CD4-positive, alpha-beta memory T cell (primary cell): ENCODE results near the gene GJB2. TPM values are rescaled to one million over a fixed set of nuclear protein-coding genes. Genes with fewer than 3 reads are reported as not detected.

Experiments used
- CTCF ChIA-PET: fragments of 350-600 bp; sonication (Branson Sonifier 250); formaldehyde crosslinking; loops from one replicate; lab custom pipeline; 2021; ENCODE audit warnings: inconsistent platforms; ENCODE audit not compliant: partially characterized antibody; lab: Charles Lee
- POLR2A ChIA-PET: fragments of 350-600 bp; sonication (Branson Sonifier 250); formaldehyde crosslinking; loops from one replicate; lab custom pipeline; 2021; ENCODE audit not compliant: partially characterized antibody; lab: Charles Lee
- DNase-seq, 5 donors: peaks; one replicate each; pipeline versions ENCODE4 v3.0.0 to v3.0.0-alpha.2; 2020 to 2022; ENCODE audit warnings: mixed read lengths in 1 of 5
- H3K27ac ChIP-seq: one replicate; pipeline ENCODE4 v1.7.0; 2013; ENCODE audit warnings: low read depth, low read length
- H3K27me3 ChIP-seq: 2 replicates; pipeline ENCODE4 v1.7.0; 2013; ENCODE audit warnings: mild to moderate bottlenecking, low read length, moderate library complexity; ENCODE audit not compliant: insufficient read depth
- H3K36me3 ChIP-seq: 2 replicates; pipeline ENCODE4 v1.7.0; 2013; ENCODE audit warnings: mild to moderate bottlenecking, low read length, moderate library complexity; ENCODE audit not compliant: insufficient read depth
- H3K4me1 ChIP-seq: 2 replicates; pipeline ENCODE4 v1.7.0; 2013; ENCODE audit warnings: mild to moderate bottlenecking, low read length, moderate library complexity; ENCODE audit not compliant: insufficient read depth
- H3K4me3 ChIP-seq, 2 donors: one replicate each; pipeline ENCODE4 v1.7.0; 2013; ENCODE audit warnings: low read length in 2 of 2, mild to moderate bottlenecking in 1 of 2
- H3K9me3 ChIP-seq, 2 donors: one replicate each; pipeline ENCODE4 v1.7.0; 2013; ENCODE audit warnings: low read length in 2 of 2, control low read depth in 1 of 2; ENCODE audit not compliant: control insufficient read depth in 1 of 2
- H3K27ac Mint-ChIP-seq, 7 donors: one replicate each; pipeline ENCODE4 v1.8.0; 2020 to 2021; ENCODE audit warnings: mixed read lengths in 7 of 7, mild to moderate bottlenecking in 6 of 7, inconsistent platforms in 3 of 7, moderate library complexity in 3 of 7
- H3K27me3 Mint-ChIP-seq, 2 donors: one replicate each; pipeline ENCODE4 v1.8.0; 2020 to 2021; ENCODE audit warnings: mixed read lengths in 2 of 2
- H3K36me3 Mint-ChIP-seq, 2 donors: one replicate each; pipeline ENCODE4 v1.8.0; 2020 to 2021; ENCODE audit warnings: mixed read lengths in 2 of 2, inconsistent platforms in 1 of 2, mild to moderate bottlenecking in 1 of 2
- H3K4me1 Mint-ChIP-seq, 4 donors: one replicate each; pipeline ENCODE4 v1.8.0; 2020 to 2021; ENCODE audit warnings: mixed read lengths in 4 of 4, mild to moderate bottlenecking in 1 of 4
- H3K4me3 Mint-ChIP-seq, 8 donors: one replicate each; pipeline ENCODE4 v1.8.0; 2020 to 2021; ENCODE audit warnings: mixed read lengths in 8 of 8, mild to moderate bottlenecking in 7 of 8, moderate library complexity in 6 of 8, inconsistent platforms in 3 of 8
- H3K9me3 Mint-ChIP-seq, 8 donors: one replicate each; pipeline ENCODE4 v1.8.0; 2020 to 2021; ENCODE audit warnings: mixed read lengths in 8 of 8, mild to moderate bottlenecking in 5 of 8, inconsistent platforms in 3 of 8, moderate library complexity in 1 of 8
- intact Hi-C: fragments of 100-400 bp; cut with micrococcal nuclease; formaldehyde crosslinking; loops from one replicate; pipeline ENCODE4 v1.15.1; 2023
- polyA plus RNA-seq, 2 donors: library from polyadenylated mRNA; unstranded; fragments of 300-500 nt; fragmentation: Illumina TruSeq; gene quantifications; one replicate each; pipeline ENCODE4 v1.2.3, GENCODE V29; 2021
- total RNA-seq, 2 experiments: library from RNA; stranded (reverse); gene quantifications; one replicate each; pipeline ENCODE4 v1.2.3, GENCODE V29; 2021

Gene GJB2
- total and polyA plus RNA-seq, 4 experiments from 2014 or later = not detected

DNA sequence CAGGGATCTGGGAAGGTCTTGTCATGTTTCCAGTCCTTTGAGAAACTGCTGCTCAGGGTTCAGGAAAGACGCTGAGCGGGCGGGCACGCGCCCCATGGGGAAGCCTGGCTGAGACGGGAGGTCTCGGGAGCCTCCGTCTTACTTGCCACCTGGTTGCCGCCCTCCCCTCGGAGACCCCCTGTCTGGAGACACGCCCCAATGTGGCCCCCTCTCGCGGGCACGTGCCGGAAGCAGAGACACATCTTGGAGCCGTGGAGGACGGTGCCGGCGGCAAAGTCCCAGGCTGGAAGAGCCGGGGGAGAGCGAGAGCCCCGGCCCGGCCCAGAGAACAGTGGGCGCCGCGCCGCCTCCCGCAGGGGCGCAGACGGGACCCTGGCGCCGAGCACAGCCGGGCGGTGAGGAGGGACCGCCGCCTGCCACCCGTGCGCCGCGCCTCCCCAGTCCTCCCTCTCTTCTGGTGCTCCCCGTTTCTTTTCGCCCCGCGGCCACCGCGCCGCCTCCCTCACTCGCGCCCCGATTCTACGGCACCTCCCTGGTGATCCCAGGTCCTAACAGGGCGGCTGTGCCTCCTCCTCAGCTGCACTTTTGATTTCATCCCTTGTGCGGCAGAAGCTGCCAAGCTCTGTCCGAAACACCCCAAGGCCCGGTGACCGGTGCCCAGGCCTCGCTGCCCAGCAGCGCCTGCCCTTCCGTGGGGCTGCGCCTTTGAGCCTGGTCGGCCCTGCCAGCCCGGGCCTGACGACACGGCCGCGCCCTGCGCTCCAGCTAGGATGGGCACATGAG is 15.5 kb downstream of the GJB2 start:
- H3K4me3 ChIP-seq = no peak overlapping the region
- H3K27me3 Mint-ChIP-seq = peaks cover 54 to 64% of the 10 kb centered on the region in 2 donors
- ChIA-PET POLR2A (no interaction called here), CTCF (interaction anchor here (1.2 kb wide), 1 partner anchor 20 kb away, joined by 3 read pairs; no protein-coding TSS in a partner anchor)
- no peaks in the 10 kb centered on the region for H3K9me3 Mint-ChIP-seq
- peaks cover 7% of the 10 kb centered on the region for H3K4me1 ChIP-seq
- no peaks in the 10 kb centered on the region for H3K36me3 Mint-ChIP-seq
- no peaks in the 10 kb centered on the region for H3K9me3 ChIP-seq
- intact Hi-C loops = no loop called here
- H3K4me3 Mint-ChIP-seq = no peak overlapping the region
- peaks cover 4 to 10% (median 7%) of the 10 kb centered on the region in 4 donors for H3K4me1 Mint-ChIP-seq
- no peak for DNase-seq
- no peak overlapping the region for H3K27ac Mint-ChIP-seq
- H3K27ac ChIP-seq = no peak overlapping the region
- H3K36me3 ChIP-seq = no peaks in the 10 kb centered on the region
- H3K27me3 ChIP-seq = peaks cover 19% of the 10 kb centered on the region

- Histone ChIP-seq H3K4me1 (peaks cover 7% of the 10 kb centered on the region), H3K4me3 (no peak overlapping the region), H3K27me3 (peaks cover 16% of the 10 kb centered on the region), H3K9me3 (no peaks in the 10 kb centered on the region), H3K36me3 (no peaks in the 10 kb centered on the region), H3K27ac (no peak overlapping the region)
- Mint-ChIP-seq H3K4me1 (peaks cover 4 to 10% (median 7%) of the 10 kb centered on the region in 4 donors), H3K27me3 (peaks cover 55 to 66% of the 10 kb centered on the region in 2 donors), H3K36me3 (no peaks in the 10 kb centered on the region), H3K27ac (no peak overlapping the region), H3K9me3 (no peaks in the 10 kb centered on the region), H3K4me3 (no peak overlapping the region)
- no peak for DNase-seq
- POLR2A ChIA-PET = no interaction called here
- intact Hi-C loops = no loop called here
- CTCF ChIA-PET = interaction anchor here (0.7 to 1.3 kb wide), 4 partner anchors 10 to 749 kb away, joined by 3 to 5 read pairs (median 3); no protein-coding TSS in a partner anchor
Measured at GRCh38 chr13:20175907-20176652, 16.7 kb downstream of the GJB2 start.

DNA sequence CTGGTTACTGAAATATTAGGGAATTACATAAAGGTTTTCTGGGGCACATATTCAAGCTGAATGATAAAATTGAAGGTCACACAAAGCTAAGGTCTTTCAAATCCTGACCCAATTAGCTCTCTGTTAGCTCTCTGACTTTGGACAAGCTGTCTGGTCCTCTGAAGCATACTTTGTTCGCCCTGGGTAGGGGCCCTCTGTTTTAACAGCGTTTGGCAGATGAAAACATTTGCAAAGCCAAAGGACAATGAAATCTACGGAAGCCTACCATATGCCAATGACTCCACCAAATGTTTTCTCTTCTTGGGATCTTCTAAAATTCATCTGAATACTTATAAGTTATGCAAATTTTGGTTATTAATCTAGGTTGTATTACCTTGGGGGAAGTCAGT is 17.3 kb downstream of the GJB2 start:
- H3K9me3 ChIP-seq = no peaks in the 10 kb centered on the region
- peaks cover 7% of the 10 kb centered on the region for H3K4me1 ChIP-seq
- peaks cover 15% of the 10 kb centered on the region for H3K27me3 ChIP-seq
- no peak overlapping the region for H3K4me3 ChIP-seq
- peaks cover 54 to 65% of the 10 kb centered on the region in 2 donors for H3K27me3 Mint-ChIP-seq
- ChIA-PET CTCF (interaction anchor here (1.2 to 1.3 kb wide), 3 partner anchors 9 to 11 kb away, joined by 3 to 5 read pairs (median 3); no protein-coding TSS in a partner anchor), POLR2A (no interaction called here)
- H3K36me3 Mint-ChIP-seq = no peaks in the 10 kb centered on the region
- no peak overlapping the region for H3K4me3 Mint-ChIP-seq
- no peak overlapping the region for H3K27ac ChIP-seq
- intact Hi-C loops = no loop called here
- no peak overlapping the region for H3K27ac Mint-ChIP-seq
- H3K4me1 Mint-ChIP-seq = peaks cover 4 to 10% (median 7%) of the 10 kb centered on the region in 4 donors
- H3K9me3 Mint-ChIP-seq = no peaks in the 10 kb centered on the region
- DNase-seq = no peak
- no peaks in the 10 kb centered on the region for H3K36me3 ChIP-seq

DNA sequence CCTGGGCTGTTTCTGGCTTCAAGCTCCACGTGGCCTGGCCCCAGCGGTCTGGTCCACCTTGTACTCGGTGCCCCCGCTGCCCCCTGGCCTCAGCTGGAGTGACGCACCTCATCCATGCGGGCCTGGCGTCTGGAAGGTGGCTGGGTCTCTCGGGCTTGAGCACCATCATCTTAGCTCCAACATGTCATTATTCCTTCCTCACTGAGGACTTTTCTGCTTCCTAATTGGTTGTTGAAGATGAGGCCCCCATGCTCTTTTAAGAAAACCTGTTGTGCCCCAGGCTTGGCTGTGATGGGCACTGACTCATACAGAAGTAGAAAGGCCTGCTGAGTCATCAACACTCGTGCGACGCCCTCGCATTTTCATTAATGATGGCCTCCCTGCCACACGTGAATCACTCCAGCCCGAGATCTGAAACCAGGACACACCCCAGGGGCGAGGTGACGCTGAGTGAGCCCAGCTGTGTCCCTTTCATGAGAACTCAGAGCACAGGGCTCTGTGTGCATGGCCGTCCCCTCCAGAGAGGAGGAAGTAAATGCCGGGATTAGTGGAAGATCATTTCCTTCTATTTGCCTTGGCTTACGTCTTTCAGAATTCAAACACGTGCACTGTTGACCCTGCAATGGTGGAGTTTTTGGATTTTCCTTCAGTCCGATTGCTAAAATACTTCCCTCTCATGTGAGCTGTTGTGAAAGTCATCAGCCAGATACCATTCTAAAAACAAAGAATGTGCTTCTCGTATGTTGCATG is 17.9 kb downstream of the GJB2 start:
- Mint-ChIP-seq H3K4me1 (peaks cover 4 to 10% (median 7%) of the 10 kb centered on the region in 4 donors), H3K36me3 (no peaks in the 10 kb centered on the region), H3K9me3 (no peaks in the 10 kb centered on the region), H3K27ac (no peak overlapping the region), H3K4me3 (peak overlapping the region in 3 of 8 donors; percentile 24 to 62 (median 37)), H3K27me3 (peaks cover 51 to 65% of the 10 kb centered on the region in 2 donors)
- Histone ChIP-seq H3K4me3 (no peak overlapping the region), H3K36me3 (no peaks in the 10 kb centered on the region), H3K4me1 (peaks cover 7% of the 10 kb centered on the region), H3K9me3 (no peaks in the 10 kb centered on the region), H3K27ac (no peak overlapping the region), H3K27me3 (peaks cover 12% of the 10 kb centered on the region)
- ChIA-PET POLR2A (no interaction called here), CTCF (interaction anchor here (1.2 kb wide), 2 partner anchors 11 kb away, joined by 3 read pairs; no protein-coding TSS in a partner anchor)
- intact Hi-C loops = no loop called here
- peak in 1 of 5 donors; percentile 61 for DNase-seq

- Histone ChIP-seq H3K9me3 (no peaks in the 10 kb centered on the region), H3K36me3 (no peaks in the 10 kb centered on the region), H3K4me1 (peaks cover 7% of the 10 kb centered on the region), H3K4me3 (no peak overlapping the region), H3K27ac (no peak overlapping the region), H3K27me3 (peaks cover 12% of the 10 kb centered on the region)
- DNase-seq = no peak
- Mint-ChIP-seq H3K9me3 (no peaks in the 10 kb centered on the region), H3K4me1 (peaks cover 4 to 10% (median 7%) of the 10 kb centered on the region in 4 donors), H3K27ac (peak overlapping the region in 1 of 7 donors; percentile 7), H3K4me3 (no peak overlapping the region), H3K36me3 (no peaks in the 10 kb centered on the region), H3K27me3 (peaks cover 48 to 66% of the 10 kb centered on the region in 2 donors)
- ChIA-PET CTCF (no interaction called here), POLR2A (no interaction called here)
- intact Hi-C loops = no loop called here
Measured at GRCh38 chr13:20173116-20173746, 19.5 kb downstream of the GJB2 start.

DNA sequence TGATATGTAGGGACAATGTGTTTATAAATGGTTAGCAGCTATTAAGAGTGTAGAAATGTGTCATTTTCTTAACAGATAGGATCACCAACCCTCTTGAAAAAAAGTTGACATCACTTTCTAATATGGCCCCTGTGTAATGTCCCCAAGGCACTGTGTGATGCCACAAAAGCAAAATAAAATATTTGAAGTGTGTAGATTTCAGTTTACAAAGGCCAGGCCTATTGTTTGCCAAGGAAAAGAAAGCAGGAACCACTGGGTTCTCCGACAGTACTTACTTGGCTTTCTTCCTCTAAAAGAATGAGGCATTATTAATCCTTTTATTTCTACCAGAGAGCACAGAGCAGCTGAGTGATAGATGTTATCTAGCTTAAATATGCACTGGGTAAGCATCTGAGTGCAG is 21.4 kb downstream of the GJB2 start:
- H3K9me3 ChIP-seq = no peaks in the 10 kb centered on the region
- H3K4me1 ChIP-seq = peaks cover 7% of the 10 kb centered on the region
- Mint-ChIP-seq H3K4me1 (peaks cover 4 to 10% (median 6%) of the 10 kb centered on the region in 4 donors), H3K27ac (no peak overlapping the region), H3K9me3 (no peaks in the 10 kb centered on the region), H3K36me3 (no peaks in the 10 kb centered on the region), H3K27me3 (peaks cover 37 to 70% of the 10 kb centered on the region in 2 donors), H3K4me3 (no peak overlapping the region)
- DNase-seq = no peak
- ChIA-PET CTCF (interaction anchor here (0.7 kb wide), 1 partner anchor 11 kb away, joined by 3 read pairs; no protein-coding TSS in a partner anchor), POLR2A (no interaction called here)
- H3K27ac ChIP-seq = no peak overlapping the region
- intact Hi-C loops = no loop called here
- H3K27me3 ChIP-seq = peaks cover 12% of the 10 kb centered on the region
- H3K36me3 ChIP-seq = no peaks in the 10 kb centered on the region
- no peak overlapping the region for H3K4me3 ChIP-seq
